GM18517 (cell line): ENCODE data around the gene FAM163B.

Source experiments
- ATAC-seq: cut with Tn5 transposase; IDR thresholded peaks from one replicate; pipeline ENCODE4 v1.9.1; 2021; ENCODE audit warnings: mild to moderate bottlenecking, moderate library complexity; ENCODE audit not compliant: unreplicated experiment

FAM163B gene

DNA sequence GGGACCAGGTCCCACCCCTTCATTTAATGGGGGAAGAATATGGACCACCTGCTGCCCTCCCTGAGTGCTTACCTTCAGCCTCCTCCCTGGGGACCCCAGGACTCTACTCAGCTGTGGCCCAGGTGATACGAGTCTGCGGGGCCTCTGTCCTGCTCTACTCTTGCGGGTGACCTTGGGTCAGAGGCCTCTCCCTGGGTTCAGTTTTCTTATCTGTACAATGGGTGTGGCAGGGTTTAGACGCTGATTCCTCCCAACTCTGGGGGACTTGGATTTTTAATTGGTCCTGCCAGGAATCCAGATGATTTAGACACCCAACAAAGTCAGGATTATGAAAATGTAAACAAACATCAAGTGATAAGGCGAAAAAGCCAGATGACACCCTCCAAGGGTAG lies 25.0 kb downstream of the FAM163B start:
- no peak for ATAC-seq

DNA sequence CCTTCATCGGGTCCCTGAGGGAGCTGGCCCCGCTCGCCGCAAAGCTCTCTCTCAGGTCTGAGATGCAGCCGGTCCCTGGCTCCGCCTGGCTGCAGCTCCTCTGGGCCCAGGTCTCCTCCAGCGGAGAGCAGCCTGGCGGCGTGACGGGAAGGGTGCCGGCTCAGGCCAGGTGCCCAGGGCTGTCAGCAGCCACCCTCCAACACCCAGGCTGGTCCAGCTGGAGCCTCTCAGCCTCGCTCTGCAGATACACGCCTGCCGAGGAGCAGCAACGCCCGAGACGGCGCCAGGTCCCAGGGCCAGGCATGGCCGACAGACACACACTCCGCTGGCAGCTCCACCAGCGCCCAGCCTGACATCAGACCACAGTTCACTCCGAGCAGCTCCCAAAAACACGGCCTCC lies 25.6 kb downstream of the FAM163B start:
- ATAC-seq: no peak

DNA sequence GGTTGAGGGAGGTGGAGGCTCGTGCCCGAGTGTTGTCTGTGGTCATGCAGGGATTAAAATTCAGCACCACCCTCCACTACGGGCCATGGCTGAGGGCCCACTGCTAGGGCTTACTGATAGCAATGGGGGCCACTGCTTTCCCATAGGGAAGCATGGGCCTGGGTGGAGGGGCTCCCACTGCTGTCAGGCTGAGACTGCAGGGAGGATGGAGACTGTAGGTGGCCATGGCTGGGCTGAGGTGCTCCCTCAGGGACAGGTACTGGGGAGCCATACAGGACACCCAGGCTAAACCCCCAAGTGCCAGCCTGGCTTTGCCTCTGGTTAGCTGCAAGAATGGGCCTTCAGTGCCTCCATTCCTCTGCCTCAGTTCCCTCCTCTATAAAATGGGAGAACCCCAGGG lies 26.1 kb downstream of the FAM163B start:
- ATAC-seq: no peak

DNA sequence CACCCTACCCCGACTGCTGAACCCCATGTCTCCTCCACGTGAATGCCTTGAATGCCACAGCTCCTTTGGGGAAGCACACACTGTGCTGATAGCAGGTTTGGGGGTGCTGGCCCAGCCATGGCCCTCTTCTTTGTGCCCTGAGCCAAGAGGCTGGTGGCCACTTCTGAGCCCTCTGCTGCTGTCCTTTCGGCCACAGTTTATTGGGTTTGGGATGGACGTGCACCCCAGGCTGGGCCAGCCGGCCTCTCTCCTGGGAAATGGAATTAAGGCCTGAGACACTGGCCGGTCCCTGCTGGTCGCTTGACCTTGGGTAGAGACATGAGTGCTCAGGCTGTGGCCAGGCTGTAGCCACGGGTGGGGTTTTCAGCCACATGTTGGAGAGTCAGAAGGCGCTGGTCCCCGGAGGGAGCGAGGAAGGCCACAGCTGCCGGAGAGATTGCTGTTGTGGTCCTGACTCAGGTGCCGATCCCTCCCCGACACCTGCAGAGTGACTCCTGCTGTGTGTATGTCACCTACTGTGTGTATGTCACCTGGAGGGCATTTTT lies 26.6 kb downstream of the FAM163B start:
- ATAC-seq: no peak

DNA sequence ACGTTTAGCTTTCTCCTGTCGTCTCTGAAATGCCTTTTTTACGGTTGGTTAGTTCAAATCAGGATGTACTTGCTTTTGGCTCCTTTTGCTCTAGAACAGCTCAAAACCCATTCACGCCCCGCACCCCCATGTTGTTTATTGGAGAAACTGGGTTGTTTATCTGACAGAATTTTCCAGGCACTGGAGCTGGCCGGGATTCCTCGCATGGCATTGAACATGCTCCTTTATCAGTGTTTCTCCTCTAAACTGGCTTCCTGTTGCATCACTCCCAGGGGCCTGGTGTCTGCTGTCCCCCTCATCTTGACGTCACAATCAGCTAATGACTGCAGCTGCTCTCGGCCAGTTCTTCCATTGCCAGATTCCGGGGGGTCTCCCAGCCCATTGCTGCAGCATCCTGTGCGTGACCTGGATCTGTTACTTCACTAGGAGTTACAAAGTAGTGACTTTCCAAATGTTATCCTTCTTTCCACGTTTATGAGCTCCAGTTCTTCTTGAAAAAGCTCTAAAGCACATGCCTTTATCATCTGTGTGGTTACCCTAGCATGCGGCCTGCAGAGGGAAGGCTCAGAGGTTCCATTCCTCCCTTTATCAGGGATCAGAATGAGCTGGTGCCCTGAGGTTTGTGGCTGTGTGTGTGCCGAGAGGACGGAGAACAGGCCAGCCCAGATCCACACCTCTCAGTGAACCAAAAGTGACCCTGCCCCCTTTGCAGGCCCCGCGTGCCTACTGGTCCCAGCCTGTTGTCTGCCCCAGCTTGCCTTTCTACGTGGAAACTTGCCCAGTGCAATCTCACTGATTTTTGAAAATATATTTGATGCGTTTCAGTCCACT lies 27.5 kb downstream of the FAM163B start:
- ATAC-seq: no peak

DNA sequence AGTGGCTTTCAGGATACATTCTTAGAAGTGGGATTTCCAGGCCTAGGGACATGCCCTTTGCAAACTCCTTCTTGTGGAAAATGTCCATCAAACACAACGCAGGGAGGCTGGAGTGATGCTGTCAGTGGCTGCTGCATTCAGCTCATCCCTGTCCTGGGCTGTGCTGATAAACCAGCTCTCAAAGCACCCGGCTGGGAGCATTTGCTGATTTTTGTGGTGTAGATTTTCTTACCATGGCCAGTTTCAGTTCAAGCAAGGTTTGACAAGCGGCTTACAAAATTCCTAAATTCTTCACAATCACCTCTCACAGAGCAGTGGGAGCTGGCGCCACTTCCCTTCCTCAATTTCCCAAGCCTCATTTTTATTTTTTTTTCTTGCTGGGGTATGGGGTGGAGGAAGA lies 28.2 kb downstream of the FAM163B start:
- no peak for ATAC-seq

DNA sequence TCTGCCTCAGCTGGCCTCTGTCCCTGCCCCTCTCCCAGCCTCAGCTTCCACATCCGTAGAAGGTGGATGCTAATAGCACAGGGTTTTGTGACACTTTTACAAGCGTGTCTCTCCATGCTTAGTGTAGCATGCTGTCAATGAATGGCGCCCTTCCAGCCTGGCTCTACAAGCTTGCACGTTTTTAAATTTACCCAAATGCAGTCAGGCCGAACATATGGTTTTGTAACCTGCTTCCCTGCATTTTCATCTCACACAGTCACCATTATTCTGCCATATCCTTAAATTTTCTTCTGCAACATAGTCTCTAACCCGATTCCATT lies 28.8 kb downstream of the FAM163B start:
- no peak for ATAC-seq

DNA sequence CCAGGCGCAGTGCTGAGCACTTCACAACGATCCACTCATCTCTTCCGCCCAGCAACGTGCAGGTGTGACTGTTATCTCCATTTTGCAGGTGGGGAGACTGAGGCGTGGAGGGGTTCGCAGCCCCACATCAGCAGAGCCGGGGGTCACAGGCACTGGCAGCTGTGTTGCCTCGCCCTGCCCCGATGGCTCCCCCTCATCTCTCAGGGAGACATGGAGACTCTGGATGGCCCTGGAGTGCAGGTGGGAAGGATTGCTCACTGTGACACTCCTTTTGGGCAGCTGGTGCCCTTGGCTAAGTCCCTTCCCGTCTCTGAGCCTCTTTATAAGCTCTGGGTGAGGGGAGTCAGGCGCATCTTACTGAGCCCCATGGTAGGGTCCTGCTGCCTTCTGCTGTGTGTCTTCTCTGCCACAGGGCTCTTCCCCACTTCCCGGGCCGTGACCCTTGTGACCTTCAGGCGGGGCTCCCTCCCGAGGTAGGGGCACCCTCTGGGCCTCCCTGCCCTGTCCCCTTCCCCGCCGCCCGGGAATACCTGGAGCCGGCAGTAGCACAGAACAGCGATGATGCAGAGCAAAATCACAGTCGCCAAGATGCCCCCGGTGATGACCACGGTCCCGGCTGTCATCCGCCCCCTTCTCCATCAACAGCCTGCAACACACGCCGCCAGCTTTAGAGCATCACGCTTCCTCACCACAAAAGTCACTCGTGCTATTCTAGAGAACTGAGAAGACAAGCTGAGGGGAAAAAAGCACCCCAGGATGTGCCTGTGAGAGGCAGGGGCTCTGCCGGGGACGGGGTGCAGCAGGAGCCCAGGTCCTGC lies 29.4 kb downstream of the FAM163B start:
- no peak for ATAC-seq

DNA sequence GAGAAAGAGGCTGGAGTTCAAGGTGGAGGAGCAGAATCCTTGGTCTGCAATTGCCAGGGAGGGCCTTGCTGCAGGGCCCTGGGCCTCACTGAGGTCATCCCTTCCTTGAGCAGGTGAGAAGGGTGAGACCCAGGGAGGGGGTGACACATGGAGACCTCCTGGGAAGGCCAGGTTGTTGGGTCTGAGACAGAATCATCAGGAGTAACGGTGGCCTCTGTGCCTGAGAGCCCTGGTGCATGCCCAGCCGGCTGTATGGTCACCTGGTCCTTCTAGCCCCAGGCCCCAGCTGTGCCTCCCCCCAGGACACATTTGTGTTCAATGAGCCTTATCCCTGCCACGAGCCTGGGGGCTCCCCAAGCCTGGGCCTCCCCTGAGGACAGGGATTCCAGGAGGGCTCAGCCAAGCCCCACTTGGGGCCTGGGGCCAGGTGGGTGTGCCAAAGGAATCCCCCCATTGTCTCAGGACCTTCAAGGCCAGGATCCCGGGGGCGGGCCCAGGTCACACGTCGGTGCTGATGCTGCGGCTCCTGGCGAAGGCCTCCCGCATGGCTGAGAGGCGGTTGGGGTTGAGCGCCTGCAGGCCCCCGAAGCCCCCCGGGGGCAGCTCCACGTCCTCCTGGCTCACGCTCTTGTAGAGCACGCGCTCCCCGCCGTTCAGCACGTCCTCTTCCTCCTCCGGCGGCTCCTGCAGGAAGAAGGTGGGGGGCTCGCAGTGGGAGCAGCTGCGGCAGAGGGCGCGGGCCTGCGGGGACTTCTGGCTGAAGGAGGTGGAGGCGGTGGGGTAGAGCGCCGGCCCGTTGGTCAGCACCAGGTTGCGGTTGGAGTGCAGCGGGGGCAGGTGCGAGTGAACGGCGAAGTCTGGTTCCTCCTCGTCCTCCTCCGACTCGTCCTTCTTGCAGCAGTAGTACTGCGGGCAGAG lies 30.4 kb downstream of the FAM163B start:
- ATAC-seq: no peak

DNA sequence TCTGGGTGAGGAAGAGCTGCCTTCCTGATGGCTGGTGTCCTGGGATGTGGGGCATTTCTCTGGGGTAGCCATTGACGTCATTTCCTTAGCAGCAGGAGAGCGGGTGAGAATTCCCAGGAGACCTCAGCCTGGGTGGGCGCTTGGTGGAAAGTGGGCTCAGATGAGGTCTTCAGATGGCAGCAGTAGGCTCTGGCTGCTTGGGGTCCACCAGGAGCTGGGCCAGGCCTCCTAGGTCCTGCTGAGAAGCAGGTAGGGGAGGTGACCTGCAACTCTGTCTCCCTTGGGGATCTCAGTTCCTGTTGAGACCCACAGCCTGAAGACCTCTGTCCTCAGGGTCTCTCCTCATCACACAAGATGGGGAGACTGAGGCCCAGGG lies 31.5 kb downstream of the FAM163B start:
- no peak for ATAC-seq

DNA sequence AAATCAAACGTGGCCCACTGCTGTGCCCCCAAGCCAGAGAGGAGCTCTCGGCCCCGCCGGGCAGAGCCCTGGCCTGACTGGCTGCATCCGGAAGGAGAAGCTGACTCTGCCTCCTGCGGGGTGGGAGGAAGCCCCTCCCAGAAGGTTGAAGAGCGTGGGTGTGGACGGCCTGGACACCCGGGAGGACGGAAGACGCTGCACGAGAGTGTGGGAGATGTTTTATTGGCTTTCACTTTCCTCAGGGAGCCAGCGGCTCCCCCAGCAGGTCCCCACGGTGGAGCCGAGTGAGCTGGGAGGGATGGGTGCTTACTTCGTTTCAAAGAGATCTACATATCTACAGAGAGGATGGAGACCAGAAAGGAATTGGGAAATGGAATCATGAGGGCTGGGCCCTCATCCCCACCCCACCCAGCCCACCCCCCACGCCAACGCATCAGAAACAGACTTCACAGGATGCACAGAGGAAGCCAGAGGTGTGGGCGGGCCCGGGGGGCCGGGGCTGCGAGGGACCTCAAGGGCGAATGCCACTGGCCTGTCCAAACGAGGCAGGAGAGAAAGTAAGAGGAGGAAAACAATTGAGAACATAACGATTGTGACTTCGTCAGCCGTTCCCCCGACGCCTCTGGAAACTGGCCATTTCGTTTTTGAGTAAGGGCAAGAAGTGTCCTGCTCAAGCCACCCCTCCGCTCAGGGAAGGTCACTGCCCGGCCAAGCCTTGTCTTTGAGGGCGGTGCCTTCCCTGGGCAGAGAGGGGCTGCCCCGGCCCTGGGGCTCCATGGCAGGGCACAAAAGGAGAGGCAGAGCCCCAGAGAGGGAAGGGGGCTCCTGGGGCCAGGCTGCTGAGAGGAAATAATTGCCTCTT lies 32.1 kb downstream of the FAM163B start:
- no peak for ATAC-seq

DNA sequence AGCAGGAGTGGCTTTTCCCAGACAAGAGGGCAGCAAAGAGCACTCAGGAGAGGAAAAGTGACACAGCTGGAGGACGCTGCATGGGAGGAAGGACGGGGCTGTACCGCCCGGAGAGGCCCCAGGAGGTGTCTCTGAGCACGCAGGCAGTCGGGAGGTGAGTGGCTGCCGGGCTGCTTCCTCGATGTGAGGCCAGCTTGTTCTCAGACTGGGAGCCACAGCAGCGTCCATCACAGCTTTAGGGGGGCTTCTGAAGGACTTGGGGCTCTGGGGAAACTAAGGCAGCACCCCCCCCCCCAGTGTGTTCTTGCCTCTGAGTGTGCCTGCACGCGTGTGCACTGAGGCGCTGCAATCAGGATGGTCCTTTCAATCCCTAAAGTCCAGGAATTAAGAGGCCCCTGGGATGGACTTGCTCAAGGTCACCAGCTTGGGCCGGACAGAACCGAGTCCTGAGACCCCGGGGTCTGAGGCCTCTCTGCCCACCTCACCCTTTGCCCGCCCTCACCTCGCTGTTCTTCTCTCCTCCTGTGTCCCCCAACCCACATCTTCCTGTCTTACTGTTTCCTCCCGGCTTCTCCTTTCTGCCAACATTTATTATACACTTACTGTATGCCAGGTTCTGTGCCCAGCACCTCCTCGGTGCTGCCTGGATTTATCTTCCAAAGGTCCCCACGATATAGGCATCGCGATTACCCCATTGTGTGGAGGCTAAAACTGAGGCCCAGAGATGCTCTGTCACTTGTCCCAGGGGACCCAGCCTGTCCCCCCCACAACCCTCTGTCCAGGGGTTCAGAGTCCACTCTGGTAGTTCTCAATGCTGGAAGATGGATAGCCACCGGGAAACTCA lies 32.9 kb downstream of the FAM163B start:
- ATAC-seq: no peak

DNA sequence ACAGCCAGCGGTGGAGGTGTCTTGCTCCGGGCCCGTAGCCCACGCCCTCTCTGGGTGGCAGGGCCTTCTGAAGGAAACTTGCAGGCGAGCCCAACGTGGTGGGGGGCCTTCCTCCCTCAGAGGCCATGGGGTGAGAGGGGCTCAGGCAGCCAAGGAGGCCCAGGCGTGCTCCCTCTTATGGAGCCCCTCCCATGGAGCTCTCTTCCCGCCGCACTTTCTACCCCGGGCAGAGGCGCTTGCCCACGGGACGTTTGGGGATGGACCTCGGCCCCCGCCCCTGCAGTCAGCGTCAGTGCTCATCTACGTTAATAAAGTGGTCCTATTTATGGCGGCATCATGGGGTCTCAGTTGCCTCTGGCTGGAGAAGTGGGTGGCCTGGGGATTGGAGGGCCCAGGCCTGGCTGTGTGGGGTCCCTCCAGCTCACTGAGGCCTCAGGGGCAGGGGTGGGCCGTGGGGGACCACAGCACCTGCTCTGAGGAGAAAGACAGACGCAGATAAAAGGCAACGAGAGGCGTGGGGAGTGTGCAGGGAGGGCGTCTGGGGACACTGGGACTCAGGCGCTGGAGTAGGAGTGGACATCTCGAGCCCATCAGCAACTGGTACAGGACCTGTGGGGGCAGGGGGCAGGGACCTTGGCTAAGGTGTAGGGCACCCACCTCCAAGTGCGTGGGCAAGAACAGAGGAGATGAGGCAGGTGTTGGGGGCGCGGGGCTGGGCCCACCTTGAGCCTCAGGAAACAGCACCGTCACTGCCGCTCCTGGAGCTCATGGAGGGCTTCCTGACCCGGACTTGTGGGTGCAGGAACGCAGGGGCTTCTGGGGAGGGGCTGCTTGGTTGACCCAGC lies 33.8 kb downstream of the FAM163B start:
- ATAC-seq: no peak

DNA sequence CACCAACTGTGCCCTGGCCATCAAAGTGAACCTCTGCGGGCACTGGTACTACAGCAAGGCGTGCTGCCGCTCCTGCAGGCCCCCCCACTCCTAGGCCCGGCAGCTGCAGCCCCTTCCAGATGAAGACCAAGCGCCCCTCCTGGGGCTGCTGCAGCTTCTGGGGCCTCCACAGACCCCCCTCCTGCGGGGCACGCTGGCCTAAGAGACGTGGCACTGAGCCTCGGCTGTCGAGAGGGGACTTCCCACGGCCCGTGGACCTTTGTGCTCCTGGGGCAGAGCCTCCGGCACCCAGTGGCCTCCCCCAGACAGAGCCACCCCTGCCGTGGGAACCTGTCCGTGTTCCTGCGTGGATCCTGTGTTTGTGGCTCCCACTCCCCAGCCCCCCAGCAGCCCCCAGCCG lies 34.4 kb downstream of the FAM163B start:
- ATAC-seq: no peak

DNA sequence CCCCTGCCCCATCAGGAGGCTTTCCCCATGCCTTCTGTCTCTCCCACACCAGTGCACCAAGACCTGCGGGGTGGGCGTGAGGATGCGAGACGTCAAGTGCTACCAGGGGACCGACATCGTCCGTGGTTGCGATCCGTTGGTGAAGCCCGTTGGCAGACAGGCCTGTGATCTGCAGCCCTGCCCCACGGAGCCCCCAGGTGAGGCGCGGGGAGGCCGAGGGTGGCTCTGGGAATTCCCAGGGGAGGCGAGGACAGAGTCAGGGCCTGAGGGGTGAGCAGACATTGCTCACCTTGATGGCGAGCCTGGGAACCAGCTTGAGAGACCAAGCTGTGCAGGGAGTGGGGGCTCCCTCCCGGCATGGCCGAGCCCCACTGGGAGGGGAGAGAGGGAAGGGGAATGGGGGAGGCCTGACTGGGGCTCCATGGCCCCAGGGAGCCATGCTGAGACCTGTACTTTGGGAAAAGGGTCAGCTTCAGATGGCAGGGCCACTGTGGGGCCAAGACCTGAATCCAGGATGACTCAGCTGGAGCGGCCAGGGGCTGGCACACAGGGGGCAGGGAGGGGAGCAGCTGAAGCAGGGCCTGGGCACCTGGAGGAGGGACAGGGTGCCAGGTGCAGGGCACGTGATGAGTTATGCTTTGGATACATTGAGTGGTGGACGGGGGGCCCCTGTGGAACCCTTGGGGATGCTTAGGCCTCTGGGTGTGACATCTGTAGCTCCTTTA lies 35.2 kb downstream of the FAM163B start:
- ATAC-seq: no peak

DNA sequence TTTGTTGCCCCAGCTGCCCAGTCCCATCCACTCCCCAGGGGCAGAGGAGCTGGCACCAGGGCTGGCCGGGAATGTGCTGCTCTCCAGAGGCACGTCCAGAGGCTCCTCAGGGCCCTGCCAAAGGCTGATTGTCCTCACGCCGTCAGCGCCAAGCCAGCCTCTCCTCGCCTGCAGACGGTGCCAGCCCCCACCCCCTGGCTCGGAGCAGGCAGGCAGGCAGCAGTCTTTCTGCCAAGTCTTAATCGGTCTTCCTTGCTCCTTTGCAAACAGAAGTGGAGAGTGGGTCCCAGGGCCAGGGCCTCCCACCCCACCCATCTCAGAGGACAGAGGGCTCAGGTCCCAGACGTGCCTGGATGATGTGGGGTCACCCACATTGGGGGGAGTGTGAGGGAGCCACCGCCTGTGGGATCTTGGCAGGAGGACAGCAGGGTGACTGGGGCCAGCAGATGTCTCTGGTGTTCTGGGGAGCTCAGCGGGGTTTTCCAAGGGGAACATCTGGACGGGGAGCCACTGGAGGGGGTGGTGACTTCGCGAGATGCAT lies 36.3 kb downstream of the FAM163B start:
- no peak for ATAC-seq

DNA sequence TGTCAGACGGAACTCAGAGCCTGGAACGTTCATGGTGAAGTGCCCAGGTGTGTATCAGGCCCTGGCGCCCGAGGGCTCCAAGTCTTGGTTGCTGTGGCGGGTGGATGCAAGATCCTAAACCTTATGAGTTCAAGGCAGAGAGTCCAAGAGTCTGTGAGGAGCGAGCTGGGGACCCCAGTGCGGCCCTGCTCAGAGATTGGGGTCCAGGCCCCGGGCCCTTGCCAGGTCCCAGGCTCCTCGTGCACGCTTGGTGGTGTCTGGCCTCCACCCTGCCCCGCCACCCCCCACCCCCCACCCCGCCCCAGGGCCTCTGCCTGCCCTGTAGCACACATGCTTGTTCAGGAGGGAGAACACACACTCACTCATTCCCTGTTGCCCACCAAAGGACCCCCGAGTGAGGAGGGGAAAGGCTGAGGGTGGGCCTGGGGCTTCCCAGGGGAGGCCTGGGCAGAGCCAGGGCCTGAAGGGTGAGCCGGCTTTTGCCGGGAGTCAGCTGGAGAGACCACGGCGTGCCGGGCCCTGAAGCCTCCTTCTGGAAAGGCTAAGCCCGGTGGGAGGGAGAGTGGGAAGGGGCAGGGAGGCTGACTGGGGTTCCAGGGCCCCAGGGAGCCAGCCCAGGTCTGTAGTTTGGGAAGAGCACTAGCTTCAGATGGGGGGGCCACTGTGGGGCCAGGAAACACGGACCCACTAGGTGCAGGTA lies 37.1 kb downstream of the FAM163B start:
- no peak for ATAC-seq
